A673 (cell line): ENCODE measurements around the gene CIP2A. TPM values are rescaled to one million over a fixed set of nuclear protein-coding genes. Genes with fewer than 3 reads are reported as not detected.

ENCODE experiments used
- BruUV-seq: library from RNA; stranded (reverse); fragments of 400-500 nt; replicated peaks from 2 replicates; lab custom pipeline; 2021; lab: Mats Ljungman, UMichigan
- CTCF ChIA-PET: fragments of 300-600 bp; sonication (Branson Sonifier 250); formaldehyde crosslinking; loops from one replicate; lab custom pipeline; 2022; ENCODE audit warnings: antibody characterized with exemption; lab: Charles Lee
- POLR2A ChIA-PET: fragments of 300-600 bp; sonication (Branson Sonifier 250); formaldehyde crosslinking; loops from one replicate; lab custom pipeline; 2022; ENCODE audit warnings: antibody characterized with exemption; ENCODE audit not compliant: low non-redundant PET; lab: Charles Lee
- DNase-seq: peaks from one replicate; pipeline ENCODE4 v3.0.0-alpha.2; 2015; ENCODE audit warnings: low spot score
- H3K27ac ChIP-seq: fragments of 200-600 bp; sonication (generic); 2 replicates; pipeline ENCODE4 v1.5.1; 2016; ENCODE audit warnings: mixed run types, low read depth, mild to moderate bottlenecking, mixed read lengths, antibody characterized with exemption, low read length; ENCODE audit not compliant: poor library complexity, severe bottlenecking
- H3K27me3 ChIP-seq: fragments of 200-600 bp; sonication (generic); replicated peaks from 2 replicates; pipeline ENCODE4 v1.6.1; 2017; ENCODE audit warnings: mixed run types, low read depth, mild to moderate bottlenecking, mixed read lengths, antibody characterized with exemption, low read length; ENCODE audit not compliant: insufficient read depth, poor library complexity
- H3K36me3 ChIP-seq: fragments of 200-600 bp; sonication (generic); 2 replicates; pipeline ENCODE4 v1.6.1; 2016; ENCODE audit warnings: mixed run types, mild to moderate bottlenecking, mixed read lengths, antibody characterized with exemption, low read length; ENCODE audit not compliant: insufficient read depth, poor library complexity, severe bottlenecking
- H3K4me1 ChIP-seq: fragments of 200-600 bp; sonication (generic); 2 replicates; pipeline ENCODE4 v1.6.1; 2017; ENCODE audit warnings: mixed run types, mild to moderate bottlenecking, mixed read lengths, antibody characterized with exemption, low read length; ENCODE audit not compliant: insufficient read depth, poor library complexity, severe bottlenecking
- H3K4me3 ChIP-seq: fragments of 200-600 bp; sonication (generic); 2 replicates; pipeline ENCODE4 v1.5.1; 2016; ENCODE audit warnings: low read depth, mixed run types, mild to moderate bottlenecking, mixed read lengths, low read length; ENCODE audit not compliant: poor library complexity, severe bottlenecking
- H3K9me3 ChIP-seq: fragments of 200-600 bp; sonication (generic); 2 replicates; pipeline ENCODE4 v1.6.1; 2016; ENCODE audit warnings: mixed run types, low read depth, mild to moderate bottlenecking, mixed read lengths, antibody characterized with exemption, low read length; ENCODE audit not compliant: poor library complexity, severe bottlenecking
- EZH2 ChIP-seq: fragments of 200-600 bp; sonication (generic); IDR thresholded peaks from 2 replicates; pipeline ENCODE4 v1.6.1; 2017; ENCODE audit warnings: borderline replicate concordance, low read depth, mild to moderate bottlenecking, mixed read lengths, antibody characterized with exemption, low read length; ENCODE audit not compliant: poor library complexity, severe bottlenecking
- intact Hi-C: fragments of 100-400 bp; cut with micrococcal nuclease; formaldehyde crosslinking; loops from one replicate; pipeline ENCODE4 v1.10.0; 2022; ENCODE audit not compliant: unreplicated experiment
- total RNA-seq: library from RNA; stranded (reverse); gene quantifications from 2 replicates; pipeline ENCODE4 v1.2.3, GENCODE V29; 2021
- TF ChIP-seq, protein P1 (sequence below): fragments of 300-800, 200-600 bp; sonication (generic); conservative IDR thresholded peaks from 2 replicates; pipeline ENCODE4 v1.5.1; 2017; ENCODE audit warnings: low read depth, mild to moderate bottlenecking, antibody characterized with exemption, low read length, moderate library complexity, mixed read lengths

The CIP2A gene
- total RNA-seq, 1 experiment from 2014 or later = 68.4 TPM

DNA sequence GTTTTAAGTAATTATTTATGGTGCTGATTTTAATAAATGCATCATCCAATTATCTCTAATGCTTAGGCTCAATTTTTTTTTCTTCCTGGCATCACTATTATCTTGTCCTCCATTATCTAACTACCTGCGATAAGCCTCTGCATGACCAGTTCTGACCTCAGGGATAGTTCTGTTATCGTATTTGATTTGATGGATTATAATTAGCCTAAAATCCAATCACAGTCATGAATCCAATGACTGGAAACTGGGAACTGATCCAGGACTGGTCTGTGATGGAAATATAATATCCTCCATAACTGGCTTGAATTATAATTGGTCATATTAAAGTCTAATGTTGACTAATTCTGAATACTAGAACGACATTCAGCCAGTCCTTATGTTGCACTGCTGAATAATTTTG, 80.0 kb downstream of the CIP2A start:
- CTCF ChIA-PET = interaction anchor here (0.7 kb wide), 2 partner anchors 22 to 55 kb away, joined by 3 read pairs; no protein-coding TSS in a partner anchor
- POLR2A ChIA-PET = no interaction called here
- no peak for TF ChIP-seq EZH2
- TF ChIP-seq, protein P1, sequence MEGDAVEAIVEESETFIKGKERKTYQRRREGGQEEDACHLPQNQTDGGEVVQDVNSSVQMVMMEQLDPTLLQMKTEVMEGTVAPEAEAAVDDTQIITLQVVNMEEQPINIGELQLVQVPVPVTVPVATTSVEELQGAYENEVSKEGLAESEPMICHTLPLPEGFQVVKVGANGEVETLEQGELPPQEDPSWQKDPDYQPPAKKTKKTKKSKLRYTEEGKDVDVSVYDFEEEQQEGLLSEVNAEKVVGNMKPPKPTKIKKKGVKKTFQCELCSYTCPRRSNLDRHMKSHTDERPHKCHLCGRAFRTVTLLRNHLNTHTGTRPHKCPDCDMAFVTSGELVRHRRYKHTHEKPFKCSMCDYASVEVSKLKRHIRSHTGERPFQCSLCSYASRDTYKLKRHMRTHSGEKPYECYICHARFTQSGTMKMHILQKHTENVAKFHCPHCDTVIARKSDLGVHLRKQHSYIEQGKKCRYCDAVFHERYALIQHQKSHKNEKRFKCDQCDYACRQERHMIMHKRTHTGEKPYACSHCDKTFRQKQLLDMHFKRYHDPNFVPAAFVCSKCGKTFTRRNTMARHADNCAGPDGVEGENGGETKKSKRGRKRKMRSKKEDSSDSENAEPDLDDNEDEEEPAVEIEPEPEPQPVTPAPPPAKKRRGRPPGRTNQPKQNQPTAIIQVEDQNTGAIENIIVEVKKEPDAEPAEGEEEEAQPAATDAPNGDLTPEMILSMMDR = no peak
- Histone ChIP-seq H3K9me3 (no peaks in the 10 kb centered on the region), H3K4me1 (no peaks in the 10 kb centered on the region), H3K27me3 (no peaks in the 10 kb centered on the region), H3K4me3 (no peak overlapping the region), H3K36me3 (no peaks in the 10 kb centered on the region), H3K27ac (no peak overlapping the region)
- no peak for DNase-seq
- intact Hi-C loops = no loop called here
- BruUV-seq = no TSS peak

DNA sequence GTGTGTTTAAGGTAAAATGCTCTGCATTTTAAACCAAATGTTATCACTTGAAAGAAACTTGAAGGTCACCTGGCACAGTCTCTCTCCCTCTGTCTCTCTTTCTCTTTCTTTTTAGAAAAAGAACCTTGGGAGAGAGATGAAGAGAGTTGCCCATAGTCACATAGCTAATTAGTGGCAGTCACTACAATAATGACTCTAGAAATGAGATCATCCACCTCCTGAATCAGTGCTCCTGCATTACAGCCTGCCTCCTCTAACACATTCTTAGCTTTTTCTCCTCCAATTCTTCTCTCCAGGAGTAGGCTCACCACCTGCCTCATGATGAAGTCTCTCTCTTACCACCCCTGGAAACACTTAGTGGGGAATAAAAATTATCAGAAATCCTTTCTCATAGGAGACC, 81.3 kb downstream of the CIP2A start:
- ChIA-PET POLR2A (no interaction called here), CTCF (no interaction called here)
- Histone ChIP-seq H3K36me3 (no peaks in the 10 kb centered on the region), H3K27me3 (no peaks in the 10 kb centered on the region), H3K27ac (no peak overlapping the region), H3K9me3 (no peaks in the 10 kb centered on the region), H3K4me3 (no peak overlapping the region), H3K4me1 (no peaks in the 10 kb centered on the region)
- no peak for DNase-seq
- TF ChIP-seq, protein P1 = no peak
- no peak for TF ChIP-seq EZH2
- no TSS peak for BruUV-seq
- intact Hi-C loops = no loop called here

DNA sequence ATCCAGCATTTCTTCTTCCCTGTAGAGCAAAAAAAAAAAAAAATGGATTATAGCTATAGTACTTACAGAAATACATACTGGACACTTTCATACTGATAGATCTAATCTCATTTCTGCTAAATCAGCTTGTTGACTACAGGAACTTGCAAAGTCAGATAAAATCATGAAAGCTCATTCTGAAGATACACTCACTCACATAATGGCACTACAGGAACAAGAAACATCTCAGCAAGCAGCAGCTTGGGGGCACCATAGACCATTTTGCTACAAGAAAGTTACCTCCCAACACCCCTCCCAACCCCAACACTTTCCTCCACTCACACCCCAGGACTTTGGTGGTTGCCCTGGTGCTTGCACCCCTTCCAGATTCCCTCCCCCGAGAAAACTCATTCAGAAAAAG, 83.4 kb downstream of the CIP2A start:
- Histone ChIP-seq H3K9me3 (no peaks in the 10 kb centered on the region), H3K27ac (no peak overlapping the region), H3K27me3 (no peaks in the 10 kb centered on the region), H3K4me3 (no peak overlapping the region), H3K36me3 (no peaks in the 10 kb centered on the region), H3K4me1 (no peaks in the 10 kb centered on the region)
- CTCF ChIA-PET = no interaction called here
- POLR2A ChIA-PET = no interaction called here
- intact Hi-C loops = no loop called here
- DNase-seq = no peak
- no peak for TF ChIP-seq EZH2
- TF ChIP-seq, protein P1 = peak; percentile 27; the same call in 1 of the 2 replicates
- no TSS peak for BruUV-seq
